ENCODE results near the gene CNIH3. TPM values are rescaled to one million over a fixed set of nuclear protein-coding genes. Genes with fewer than 3 reads are reported as not detected.

Gene CNIH3
- total and polyA plus RNA-seq, 10 of the 15 experiments (the other 5 are each of a cell fraction or from before 2014, with no cell fraction given) = 0.77 to 5.8 (median 1.8) TPM

DNA sequence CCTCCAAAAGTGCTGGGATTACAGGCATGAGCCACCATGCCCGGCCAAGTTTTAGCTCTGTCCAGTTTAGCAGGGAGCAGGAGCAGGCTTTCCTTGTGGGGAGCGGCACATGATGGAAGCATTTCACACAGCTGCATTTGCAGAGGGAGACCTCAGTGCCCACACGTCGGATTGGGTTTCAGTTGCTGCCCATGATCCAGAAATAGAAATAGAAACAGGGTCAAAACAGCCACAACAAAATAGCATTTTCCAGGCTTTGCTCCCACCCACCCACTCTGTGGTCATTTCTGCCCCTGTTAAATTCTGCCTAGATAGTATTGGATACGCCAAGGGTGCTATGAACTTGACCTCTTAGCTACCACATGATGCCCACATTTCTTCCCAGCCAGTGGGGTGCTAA is 128.4 kb downstream of the CNIH3 start:
- no peak overlapping the region for H3K4me2 ChIP-seq (ENCODE audit: control insufficient read depth, insufficient read depth)
- intact Hi-C loops (cut with micrococcal nuclease; ENCODE audit: unreplicated experiment) = no loop called here
- DNase-seq (ENCODE audit: low read depth, low spot score) (no peak), FAIRE-seq (no peak), ATAC-seq (no peak)
- in situ Hi-C loops (cut with MboI) = no loop called here
- no peaks in the 10 kb centered on the region for H3K27me3 ChIP-seq (replicated peaks in 1 of 2; ENCODE audit: control insufficient read depth in 2 of 2, insufficient read depth in 2 of 2, low read length in 1 of 2)
- ChIA-PET CTCF (interaction anchor here (1.0 to 13.5 kb wide), 5 partner anchors 8 to 109 kb away, joined by 3 to 208 read pairs (median 12); no protein-coding TSS in a partner anchor), RAD21 (ENCODE audit: unreplicated experiment) (interaction anchor here (0.8 to 13.1 kb wide), 3 partner anchors 7 to 108 kb away, joined by 3 to 174 read pairs (median 10); no protein-coding TSS in a partner anchor), POLR2A (interaction anchor here (0.7 to 5.2 kb wide), 3 partner anchors 8 to 699 kb away, joined by 3 to 34 read pairs (median 3); no protein-coding TSS in a partner anchor), SMC1A (ENCODE audit: uncharacterized antibody, unreplicated experiment) (interaction anchor here (1.1 to 8.5 kb wide), 2 partner anchors 9 to 100 kb away, joined by 3 to 135 read pairs; no protein-coding TSS in a partner anchor)
- H3K4me3 ChIP-seq = no peak overlapping the region
- H3K9me3 ChIP-seq (replicated peaks; ENCODE audit: control insufficient read depth, insufficient read depth, low read length) = no peaks in the 10 kb centered on the region; the same call in 2 of the 3 replicates
- H3K27ac ChIP-seq (ENCODE audit: control insufficient read depth, insufficient read depth) = no peak overlapping the region
- BruUV-seq (replicated peaks) = no TSS peak
- H3K79me2 ChIP-seq (ENCODE audit: control insufficient read depth, insufficient read depth, low read length) = no peaks in the 10 kb centered on the region
- TF ChIP-seq NR2F1 (conservative IDR thresholded peaks at IDR 0.05) (peak; percentile 60; the same call in 1 of the 2 replicates), ESRRA (IDR thresholded peaks at IDR 0.05; ENCODE audit: low read length) (no peak), IKZF1 (conservative IDR thresholded peaks at IDR 0.05) (peak; percentile 62; the same call in 1 of the 2 replicates), MEF2B (IDR thresholded peaks at IDR 0.05; ENCODE audit: partially characterized antibody, poor library complexity, severe bottlenecking) (peak; percentile 45), MTA3 (IDR thresholded peaks at IDR 0.05; ENCODE audit: borderline replicate concordance, low read length) (no peak)
- no peaks in the 10 kb centered on the region for H3K36me3 ChIP-seq (ENCODE audit: control insufficient read depth in 2 of 2, insufficient read depth in 2 of 2, low read length in 1 of 2)
- H3K9ac ChIP-seq (ENCODE audit: control insufficient read depth, insufficient read depth, low read length) = no peak overlapping the region
- no peaks in the 10 kb centered on the region for H4K20me1 ChIP-seq (ENCODE audit: control insufficient read depth, insufficient read depth)
- WGBS (ENCODE audit: insufficient coverage, insufficient replicate concordance, low lambda C conversion rate, missing lambda C conversion rate) = 66% methylated on average over 5 of the region's 5 CpGs
- peaks cover 39% of the 10 kb centered on the region for H3K4me1 ChIP-seq (ENCODE audit: control insufficient read depth, insufficient read depth, low read length)
- no peak overlapping the region for H2AFZ ChIP-seq (ENCODE audit: control insufficient read depth, low read depth, low read length)

DNA sequence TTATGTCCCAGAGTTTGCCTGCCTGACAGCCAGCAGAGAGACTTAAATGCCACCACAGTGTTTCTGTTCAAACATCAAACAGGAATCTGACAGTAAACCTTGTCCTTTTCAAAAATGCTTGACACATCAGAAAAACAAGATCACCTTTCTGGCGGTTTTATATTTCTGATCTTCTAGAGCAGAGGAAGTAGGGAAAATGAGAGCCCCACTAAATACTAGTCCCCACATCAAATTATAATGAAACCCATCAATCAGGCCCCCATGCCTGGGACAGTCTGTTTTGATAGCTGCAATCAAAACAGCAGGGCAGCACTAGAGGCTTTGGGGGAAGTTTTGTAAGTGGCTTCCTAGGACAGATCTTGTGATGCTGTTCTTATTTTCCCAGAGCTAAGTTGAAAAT is 129.3 kb downstream of the CNIH3 start:
- Histone ChIP-seq H3K4me3 (no peak overlapping the region), H3K4me1 (ENCODE audit: control insufficient read depth, insufficient read depth, low read length) (peaks cover 43% of the 10 kb centered on the region), H3K27me3 (replicated peaks in 1 of 2; ENCODE audit: control insufficient read depth in 2 of 2, insufficient read depth in 2 of 2, low read length in 1 of 2) (no peaks in the 10 kb centered on the region), H3K36me3 (ENCODE audit: control insufficient read depth in 2 of 2, insufficient read depth in 2 of 2, low read length in 1 of 2) (no peaks in the 10 kb centered on the region), H3K9me3 (replicated peaks; ENCODE audit: control insufficient read depth, insufficient read depth, low read length) (no peaks in the 10 kb centered on the region; the same call in 1 of the 3 replicates), H2AFZ (ENCODE audit: control insufficient read depth, low read depth, low read length) (no peak overlapping the region), H3K79me2 (ENCODE audit: control insufficient read depth, insufficient read depth, low read length) (no peaks in the 10 kb centered on the region), H3K4me2 (ENCODE audit: control insufficient read depth, insufficient read depth) (peak overlapping the region; percentile 59; the same call in 1 of the 2 replicates), H4K20me1 (ENCODE audit: control insufficient read depth, insufficient read depth) (no peaks in the 10 kb centered on the region), H3K27ac (ENCODE audit: control insufficient read depth, insufficient read depth) (no peak overlapping the region), H3K9ac (ENCODE audit: control insufficient read depth, insufficient read depth, low read length) (no peak overlapping the region)
- ChIA-PET RAD21 (ENCODE audit: unreplicated experiment) (interaction anchor here (1.0 to 13.1 kb wide), 6 partner anchors 8 to 106 kb away, joined by 3 to 174 read pairs (median 4); no protein-coding TSS in a partner anchor), POLR2A (interaction anchor here (0.9 to 5.2 kb wide), 4 partner anchors 9 to 36 kb away, joined by 4 to 34 read pairs (median 4); no protein-coding TSS in a partner anchor), CTCF (interaction anchor here (0.6 to 4.3 kb wide), 9 partner anchors 8 to 129 kb away, joined by 3 to 28 read pairs (median 4); no protein-coding TSS in a partner anchor), SMC1A (ENCODE audit: uncharacterized antibody, unreplicated experiment) (interaction anchor here (1.1 to 8.5 kb wide), 8 partner anchors 9 to 134 kb away, joined by 3 to 135 read pairs (median 14); no protein-coding TSS in a partner anchor)
- ATAC-seq (peak; percentile 17), DNase-seq (ENCODE audit: low read depth, low spot score) (no peak), FAIRE-seq (no peak)
- 86% methylated on average over 1 of the region's 1 CpG for WGBS (ENCODE audit: insufficient coverage, insufficient replicate concordance, low lambda C conversion rate, missing lambda C conversion rate)
- intact Hi-C loops (cut with micrococcal nuclease; ENCODE audit: unreplicated experiment) (loop anchor here (5.0 kb wide), 1 partner anchor 37 kb away; no protein-coding TSS in a partner anchor), in situ Hi-C loops (cut with MboI) (no loop called here)
- BruUV-seq (replicated peaks) = no TSS peak
- TF ChIP-seq WRNIP1 (IDR thresholded peaks at IDR 0.05; ENCODE audit: borderline replicate concordance, low read depth, low read length) = no peak
- no peak for TF ChIP-seq CREB1 (IDR thresholded peaks at IDR 0.05; ENCODE audit: low read depth)

Data from GM12878 (cell line).